ENCODE results near the gene ANKRD35. TPM values are rescaled to one million over a fixed set of nuclear protein-coding genes. Genes with fewer than 3 reads are reported as not detected.
A peak's percentile ranks its signal among the peaks of the same experiment; 100 is the strongest.

ANKRD35 gene
- total RNA-seq, 1 donor from 2014 or later, result 0.16 TPM

DNA sequence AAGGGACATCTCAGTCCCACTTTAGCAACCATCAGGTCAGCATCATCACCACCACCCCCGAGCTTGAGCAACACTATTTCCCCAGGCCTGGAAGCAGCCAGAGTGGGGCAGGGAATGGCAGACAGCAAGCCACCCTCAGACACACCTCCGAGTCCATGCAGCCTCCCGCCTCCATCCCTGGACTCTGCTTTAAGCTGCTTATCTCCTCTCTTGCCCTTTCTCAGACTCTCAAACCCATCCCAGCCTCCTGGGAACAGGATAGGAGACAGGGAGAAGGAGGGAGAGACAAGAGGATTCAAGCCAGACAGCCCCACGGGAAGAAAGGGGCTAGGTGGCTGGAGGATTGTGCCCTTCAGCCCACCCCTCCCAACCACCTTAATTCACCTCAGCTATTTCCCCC, 28.5 kb downstream of the ANKRD35 start:
- Mint-ChIP-seq H3K36me3 (ENCODE audit: low read depth, unreplicated experiment) (peaks cover 23% of the 10 kb centered on the region), H3K4me3 (ENCODE audit: unreplicated experiment) (peak overlapping the region; percentile 47), H3K4me1 (ENCODE audit: low read depth, unreplicated experiment) (peaks cover 5% of the 10 kb centered on the region), H3K27me3 (ENCODE audit: low read depth, unreplicated experiment) (no peaks in the 10 kb centered on the region), H3K9me3 (ENCODE audit: unreplicated experiment) (no peaks in the 10 kb centered on the region), H3K27ac (ENCODE audit: unreplicated experiment) (no peak overlapping the region)
- Histone ChIP-seq H3K36me3 (ENCODE audit: insufficient read depth, low read length) (peaks cover 39% of the 10 kb centered on the region), H3K9me3 (ENCODE audit: insufficient read depth, low read depth, low read length) (no peaks in the 10 kb centered on the region), H2AFZ (ENCODE audit: low read depth, low read length) (no peak overlapping the region), H3K79me2 (ENCODE audit: insufficient read depth, low read length) (peaks cover 19% of the 10 kb centered on the region), H3K4me2 (ENCODE audit: low read length) (peak overlapping the region; percentile 90), H4K20me1 (ENCODE audit: insufficient read depth, low read length) (peaks cover 27% of the 10 kb centered on the region), H3K9ac (ENCODE audit: low read length) (no peak overlapping the region), H3K27me3 (ENCODE audit: insufficient read depth, low read length) (no peaks in the 10 kb centered on the region), H3K4me3 (ENCODE audit: insufficient read depth, low read depth, low read length) (no peak overlapping the region), H3K27ac (ENCODE audit: low read depth, low read length) (no peak overlapping the region), H3K4me1 (ENCODE audit: insufficient read depth, low read length) (peaks cover 11% of the 10 kb centered on the region)
- no peak for TF ChIP-seq EZH2 (IDR thresholded peaks at IDR 0.05; ENCODE audit: insufficient read depth, low read length)
- TF ChIP-seq, protein P1, sequence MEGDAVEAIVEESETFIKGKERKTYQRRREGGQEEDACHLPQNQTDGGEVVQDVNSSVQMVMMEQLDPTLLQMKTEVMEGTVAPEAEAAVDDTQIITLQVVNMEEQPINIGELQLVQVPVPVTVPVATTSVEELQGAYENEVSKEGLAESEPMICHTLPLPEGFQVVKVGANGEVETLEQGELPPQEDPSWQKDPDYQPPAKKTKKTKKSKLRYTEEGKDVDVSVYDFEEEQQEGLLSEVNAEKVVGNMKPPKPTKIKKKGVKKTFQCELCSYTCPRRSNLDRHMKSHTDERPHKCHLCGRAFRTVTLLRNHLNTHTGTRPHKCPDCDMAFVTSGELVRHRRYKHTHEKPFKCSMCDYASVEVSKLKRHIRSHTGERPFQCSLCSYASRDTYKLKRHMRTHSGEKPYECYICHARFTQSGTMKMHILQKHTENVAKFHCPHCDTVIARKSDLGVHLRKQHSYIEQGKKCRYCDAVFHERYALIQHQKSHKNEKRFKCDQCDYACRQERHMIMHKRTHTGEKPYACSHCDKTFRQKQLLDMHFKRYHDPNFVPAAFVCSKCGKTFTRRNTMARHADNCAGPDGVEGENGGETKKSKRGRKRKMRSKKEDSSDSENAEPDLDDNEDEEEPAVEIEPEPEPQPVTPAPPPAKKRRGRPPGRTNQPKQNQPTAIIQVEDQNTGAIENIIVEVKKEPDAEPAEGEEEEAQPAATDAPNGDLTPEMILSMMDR (IDR thresholded peaks at IDR 0.05; ENCODE audit: insufficient read depth, low read depth, low read length), result no peak
- FAIRE-seq (no peak), DNase-seq (ENCODE audit: low read depth) (no peak)

DNA sequence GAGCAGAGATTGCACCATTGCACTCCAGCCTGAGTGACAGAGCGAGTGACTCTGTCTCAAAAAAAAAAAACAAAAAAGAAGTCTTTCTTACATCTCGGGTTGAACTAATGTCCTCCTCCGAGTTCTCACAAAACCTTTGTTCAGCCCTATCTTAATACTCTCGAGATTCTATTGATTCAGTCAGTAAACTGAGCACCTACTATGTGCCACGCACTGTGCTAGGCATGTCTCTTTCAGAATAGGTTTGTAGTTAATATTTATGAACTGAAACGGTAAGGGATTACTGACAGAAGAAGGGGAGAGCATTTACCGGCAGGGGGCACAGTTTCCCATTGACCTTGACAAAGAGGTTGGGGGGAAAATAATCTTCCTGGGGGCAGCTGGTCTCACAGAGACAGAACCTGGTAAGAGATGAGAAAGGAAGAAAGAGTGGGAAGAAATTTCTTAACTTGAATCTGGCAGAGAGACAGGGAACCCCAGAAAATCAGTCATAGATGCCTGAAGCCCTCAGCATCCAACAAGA, 30.2 kb downstream of the ANKRD35 start:
- TF ChIP-seq EZH2 (IDR thresholded peaks at IDR 0.05; ENCODE audit: insufficient read depth, low read length), result no peak
- TF ChIP-seq, protein P1 (IDR thresholded peaks at IDR 0.05; ENCODE audit: insufficient read depth, low read depth, low read length), result peak; percentile 15
- Mint-ChIP-seq H3K27ac (ENCODE audit: unreplicated experiment) (no peak overlapping the region), H3K4me1 (ENCODE audit: low read depth, unreplicated experiment) (peaks cover 9% of the 10 kb centered on the region), H3K27me3 (ENCODE audit: low read depth, unreplicated experiment) (no peaks in the 10 kb centered on the region), H3K9me3 (ENCODE audit: unreplicated experiment) (no peaks in the 10 kb centered on the region), H3K4me3 (ENCODE audit: unreplicated experiment) (no peak overlapping the region), H3K36me3 (ENCODE audit: low read depth, unreplicated experiment) (peaks cover 30% of the 10 kb centered on the region)
- peaks cover 51% of the 10 kb centered on the region for H3K36me3 ChIP-seq (ENCODE audit: insufficient read depth, low read length)
- peaks cover 27% of the 10 kb centered on the region for H4K20me1 ChIP-seq (ENCODE audit: insufficient read depth, low read length)
- H3K4me2 ChIP-seq (ENCODE audit: low read length), result no peak overlapping the region
- no peak overlapping the region for H3K27ac ChIP-seq (ENCODE audit: low read depth, low read length)
- no peak overlapping the region for H3K9ac ChIP-seq (ENCODE audit: low read length)
- H3K4me3 ChIP-seq (ENCODE audit: insufficient read depth, low read depth, low read length), result no peak overlapping the region
- DNase-seq (ENCODE audit: low read depth) (no peak), FAIRE-seq (no peak)
- no peak overlapping the region for H2AFZ ChIP-seq (ENCODE audit: low read depth, low read length)
- H3K79me2 ChIP-seq (ENCODE audit: insufficient read depth, low read length), result peaks cover 19% of the 10 kb centered on the region
- no peaks in the 10 kb centered on the region for H3K9me3 ChIP-seq (ENCODE audit: insufficient read depth, low read depth, low read length)
- peaks cover 13% of the 10 kb centered on the region for H3K4me1 ChIP-seq (ENCODE audit: insufficient read depth, low read length)
- no peaks in the 10 kb centered on the region for H3K27me3 ChIP-seq (ENCODE audit: insufficient read depth, low read length)

DNA sequence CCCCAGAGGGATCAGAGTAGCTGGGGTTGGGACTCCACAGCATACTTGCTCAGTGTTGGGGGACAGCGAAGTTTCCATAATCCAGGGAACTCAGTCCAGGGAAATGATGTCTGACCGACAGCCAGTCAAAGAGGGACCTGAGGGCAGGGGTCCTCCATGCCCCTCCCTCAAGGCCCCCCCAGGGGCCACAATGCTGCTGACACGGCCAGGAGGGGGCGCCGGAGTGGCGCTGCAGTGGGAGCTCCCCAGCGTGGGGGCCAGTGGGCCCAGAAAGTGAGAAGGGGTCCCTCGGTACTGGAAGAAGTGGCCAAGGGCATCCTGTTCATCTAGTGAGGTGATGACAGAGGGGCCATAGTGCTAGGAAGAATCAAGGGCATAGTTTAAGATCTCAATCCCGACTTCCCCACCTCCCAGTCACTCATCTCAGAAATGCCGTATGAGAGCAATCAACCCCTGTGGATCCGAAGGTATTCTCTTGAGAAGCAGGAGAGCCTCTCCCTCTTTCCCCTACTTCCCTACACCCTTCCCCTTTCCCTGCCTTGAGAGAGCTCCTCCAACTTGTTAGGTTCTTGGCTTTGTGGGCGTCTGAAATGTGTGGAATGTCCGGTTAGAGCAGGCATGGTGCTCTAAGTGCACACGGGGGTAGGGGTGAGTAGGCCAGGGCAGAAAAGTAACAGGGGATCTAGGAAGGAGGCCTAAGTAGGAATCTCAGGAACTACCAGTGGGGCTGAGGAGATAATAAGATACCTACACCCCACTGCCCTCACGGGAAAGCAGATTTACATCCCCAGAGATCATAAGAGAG, 36.1 kb downstream of the ANKRD35 start:
- peaks cover 39% of the 10 kb centered on the region for H3K36me3 Mint-ChIP-seq (ENCODE audit: low read depth, unreplicated experiment)
- peak; percentile 82 for DNase-seq (ENCODE audit: low read depth)
- H3K79me2 ChIP-seq (ENCODE audit: insufficient read depth, low read length), result no peaks in the 10 kb centered on the region
- H3K4me3 ChIP-seq (ENCODE audit: insufficient read depth, low read depth, low read length), result no peak overlapping the region
- no peaks in the 10 kb centered on the region for H3K27me3 ChIP-seq (ENCODE audit: insufficient read depth, low read length)
- FAIRE-seq, result no peak
- peak overlapping the region; percentile 48 for H3K4me2 ChIP-seq (ENCODE audit: low read length)
- TF ChIP-seq EZH2 (IDR thresholded peaks at IDR 0.05; ENCODE audit: insufficient read depth, low read length), result no peak
- TF ChIP-seq, protein P1 (IDR thresholded peaks at IDR 0.05; ENCODE audit: insufficient read depth, low read depth, low read length), result peak; percentile 26
- H3K36me3 ChIP-seq (ENCODE audit: insufficient read depth, low read length), result peaks cover 48% of the 10 kb centered on the region
- H4K20me1 ChIP-seq (ENCODE audit: insufficient read depth, low read length), result no peaks in the 10 kb centered on the region
- H3K4me1 ChIP-seq (ENCODE audit: insufficient read depth, low read length), result peaks cover 22% of the 10 kb centered on the region
- H3K9me3 ChIP-seq (ENCODE audit: insufficient read depth, low read depth, low read length), result no peaks in the 10 kb centered on the region
- peak overlapping the region; percentile 24 for H3K27ac ChIP-seq (ENCODE audit: low read depth, low read length)
- peak overlapping the region; percentile 91 for H3K27ac Mint-ChIP-seq (ENCODE audit: unreplicated experiment)
- H3K9me3 Mint-ChIP-seq (ENCODE audit: unreplicated experiment), result no peaks in the 10 kb centered on the region
- H3K4me1 Mint-ChIP-seq (ENCODE audit: low read depth, unreplicated experiment), result peaks cover 23% of the 10 kb centered on the region
- no peak overlapping the region for H2AFZ ChIP-seq (ENCODE audit: low read depth, low read length)
- H3K4me3 Mint-ChIP-seq (ENCODE audit: unreplicated experiment), result peak overlapping the region; percentile 42
- no peaks in the 10 kb centered on the region for H3K27me3 Mint-ChIP-seq (ENCODE audit: low read depth, unreplicated experiment)
- peak overlapping the region; percentile 10 for H3K9ac ChIP-seq (ENCODE audit: low read length)
